Pulmonary artery endothelial cell (primary cell): ENCODE data around the gene HEPACAM. TPM values are rescaled to one million over a fixed set of nuclear protein-coding genes. Genes with fewer than 3 reads are reported as not detected.

ENCODE experiments used
- DNase-seq: peaks from one replicate; pipeline ENCODE4 v3.0.0-alpha.2; 2011; ENCODE audit warnings: low read depth, low spot score
- total RNA-seq: library from RNA; depleted of rRNA; stranded (reverse); fragments of >200 nt; gene quantifications from 2 replicates; pipeline ENCODE4 v1.2.3, GENCODE V29; 2014

HEPACAM gene
- total RNA-seq, 1 donor from 2014 or later: not detected

- DNase-seq: no peak
Measured at GRCh38 chr11:124943254-124943616, 7.4 kb upstream of the HEPACAM start.

DNA sequence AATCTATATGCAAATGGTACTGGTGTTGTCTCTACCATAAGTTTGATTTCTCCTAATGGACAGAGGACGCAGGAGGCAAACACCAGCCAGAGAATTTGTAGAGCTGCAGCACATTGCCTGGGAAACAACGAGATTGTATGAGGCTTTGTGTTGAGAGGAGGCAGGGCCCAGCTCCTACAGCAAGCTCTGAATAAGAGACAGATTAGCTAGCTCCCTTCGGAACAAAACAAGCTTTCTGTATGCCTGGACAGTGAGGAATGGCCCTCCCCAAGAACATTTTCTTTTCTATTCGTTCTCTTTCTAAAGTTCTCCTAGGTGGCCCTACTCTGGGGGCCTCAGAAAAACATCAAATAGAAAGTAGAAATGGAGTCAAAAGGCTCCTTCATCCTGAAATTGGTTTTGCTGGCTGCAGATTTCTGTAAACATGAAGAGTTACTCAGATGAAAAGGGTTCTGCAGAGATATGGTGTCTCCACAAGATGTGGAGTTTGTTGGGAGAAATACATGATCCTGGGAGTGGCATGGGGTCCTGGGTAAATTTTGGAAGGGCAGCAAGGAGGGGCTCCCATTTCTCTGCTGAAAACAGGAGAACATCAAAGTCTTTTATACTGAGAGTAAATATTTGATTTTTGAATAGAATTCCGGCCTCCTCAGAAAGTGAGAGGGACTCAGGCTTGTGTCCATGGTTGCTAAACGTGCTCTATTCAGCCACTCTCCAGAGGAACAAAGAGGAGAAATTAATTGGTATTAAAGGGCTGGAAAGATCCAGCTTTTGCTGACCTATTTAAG is 6.8 kb upstream of the HEPACAM start:
- DNase-seq: no peak

GRCh38 chr11:124941703-124942102 is 5.9 kb upstream of the HEPACAM start:
- DNase-seq: no peak

DNA sequence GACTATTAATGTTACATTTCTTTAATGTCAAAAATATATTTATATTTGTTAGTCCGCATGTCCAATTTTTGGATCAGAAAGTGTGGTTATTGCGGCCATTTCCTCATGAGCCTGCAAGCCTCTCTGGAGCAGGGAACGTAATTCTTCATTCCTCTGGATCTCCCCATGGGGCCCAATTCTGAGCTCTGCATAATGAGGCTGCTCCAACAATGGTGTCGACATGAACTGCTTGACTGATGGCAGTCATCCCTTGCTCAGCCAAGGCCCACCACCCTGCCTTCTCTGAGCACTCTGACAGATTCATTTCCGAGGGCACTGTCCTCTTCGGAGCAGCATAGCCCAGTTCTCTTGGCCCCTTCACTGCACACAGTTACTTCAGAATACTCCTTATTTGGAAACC is 3.1 kb upstream of the HEPACAM start:
- no peak for DNase-seq

DNA sequence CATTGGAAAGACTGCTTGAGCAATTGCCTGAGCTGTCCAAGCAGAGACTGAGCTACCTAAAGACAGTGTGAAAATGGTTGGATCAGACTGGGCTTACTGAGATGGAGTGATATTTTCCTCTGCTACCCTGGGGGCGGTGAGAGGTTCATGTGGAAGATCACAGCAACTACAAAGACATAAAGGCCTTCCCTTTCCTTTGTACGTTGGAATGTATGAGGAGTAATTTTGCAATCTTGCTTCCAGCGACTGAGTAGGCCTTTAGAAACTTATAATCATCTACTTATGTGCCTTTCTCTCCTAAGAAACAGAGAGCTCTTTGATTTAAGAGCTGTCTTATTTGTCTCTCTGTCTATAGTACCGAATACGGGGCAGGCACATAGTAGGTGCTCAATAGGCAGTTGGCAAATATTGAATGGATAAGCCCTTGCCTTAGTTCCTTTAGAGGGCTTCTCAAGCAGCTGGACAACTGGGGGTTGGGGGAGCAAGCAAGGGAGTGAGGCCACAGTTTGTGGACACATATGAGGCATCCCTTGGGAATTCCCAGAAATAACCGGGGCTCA is 2.4 kb upstream of the HEPACAM start:
- DNase-seq: no peak

GRCh38 chr11:124937336-124937935 is 1.6 kb upstream of the HEPACAM start:
- DNase-seq: no peak

- no peak for DNase-seq
Measured at GRCh38 chr11:124934862-124935547, 842 bp downstream of the HEPACAM start.

DNA sequence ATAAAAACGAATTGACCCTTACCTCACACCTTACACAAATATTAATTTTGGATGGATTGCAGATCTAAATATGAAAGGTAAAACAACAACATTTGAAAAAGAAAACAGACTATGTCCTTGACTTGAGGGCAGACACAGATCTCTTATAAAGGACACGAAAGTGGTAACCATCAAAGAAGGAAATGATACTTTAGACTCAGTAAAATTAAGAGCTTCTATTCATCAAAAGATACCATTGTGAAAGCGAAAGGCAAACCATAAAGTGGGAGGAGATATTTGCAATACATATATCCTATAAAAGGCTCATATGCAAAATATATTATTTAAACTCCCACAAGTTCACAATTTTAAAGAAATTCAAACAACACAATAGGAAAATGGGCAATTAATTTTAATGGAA is 5.0 kb downstream of the HEPACAM start:
- no peak for DNase-seq

DNA sequence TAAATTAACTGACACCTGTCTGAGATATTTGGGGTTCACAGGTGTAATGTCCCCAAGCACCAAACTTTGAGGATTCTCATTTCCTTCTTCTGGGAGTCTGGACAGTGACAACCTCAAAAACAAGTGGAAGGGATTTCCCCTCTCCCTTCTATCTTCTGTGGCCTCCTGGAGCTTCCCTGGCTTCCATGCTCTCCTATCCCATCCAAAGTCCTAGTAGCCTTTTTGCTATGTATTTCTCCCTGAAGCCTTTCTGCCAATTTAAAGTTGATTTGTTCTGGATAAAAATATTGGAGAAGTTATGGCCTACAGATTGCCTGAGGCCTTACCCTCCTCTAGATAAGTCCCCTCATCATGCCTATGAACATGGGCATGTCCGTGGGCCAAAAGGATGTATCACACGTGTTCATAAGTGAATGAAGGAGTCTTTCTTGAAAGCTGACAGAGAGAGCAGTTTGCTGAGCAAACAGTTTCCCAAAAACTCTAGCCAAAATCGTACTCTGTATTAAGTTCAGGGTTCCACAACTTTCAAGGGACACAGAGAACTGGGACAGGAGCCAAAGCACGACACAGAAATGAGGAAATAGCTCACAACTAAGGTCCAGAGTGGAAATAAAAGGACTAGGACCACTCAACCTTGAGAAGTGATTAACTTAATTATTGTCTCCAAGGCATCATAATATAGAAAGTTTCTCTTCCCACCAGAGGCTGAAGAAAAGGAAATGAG is 6.7 kb downstream of the HEPACAM start:
- no peak for DNase-seq

DNA sequence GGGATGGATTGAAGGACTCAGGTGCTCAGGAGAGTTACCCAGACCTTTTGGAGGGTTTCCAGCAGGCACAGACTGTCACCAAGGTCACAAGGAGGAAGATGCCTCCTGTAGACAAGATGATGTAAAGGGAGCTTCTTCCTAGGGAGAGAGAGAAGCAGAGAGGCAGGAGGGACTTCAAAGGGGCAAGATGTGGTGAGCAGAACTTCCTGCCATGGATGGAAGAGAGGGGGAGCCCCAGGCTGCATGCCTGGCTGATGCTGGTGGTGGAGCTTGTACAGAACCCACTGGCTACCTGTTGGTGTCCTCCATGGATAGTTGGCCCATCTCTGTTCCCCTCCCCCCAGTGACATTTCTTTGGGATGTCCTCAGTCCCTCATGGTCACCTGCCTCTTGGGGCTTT is 12.6 kb downstream of the HEPACAM start:
- no peak for DNase-seq

- DNase-seq: no peak
Measured at GRCh38 chr11:124922831-124923230, 13.0 kb downstream of the HEPACAM start.

DNA sequence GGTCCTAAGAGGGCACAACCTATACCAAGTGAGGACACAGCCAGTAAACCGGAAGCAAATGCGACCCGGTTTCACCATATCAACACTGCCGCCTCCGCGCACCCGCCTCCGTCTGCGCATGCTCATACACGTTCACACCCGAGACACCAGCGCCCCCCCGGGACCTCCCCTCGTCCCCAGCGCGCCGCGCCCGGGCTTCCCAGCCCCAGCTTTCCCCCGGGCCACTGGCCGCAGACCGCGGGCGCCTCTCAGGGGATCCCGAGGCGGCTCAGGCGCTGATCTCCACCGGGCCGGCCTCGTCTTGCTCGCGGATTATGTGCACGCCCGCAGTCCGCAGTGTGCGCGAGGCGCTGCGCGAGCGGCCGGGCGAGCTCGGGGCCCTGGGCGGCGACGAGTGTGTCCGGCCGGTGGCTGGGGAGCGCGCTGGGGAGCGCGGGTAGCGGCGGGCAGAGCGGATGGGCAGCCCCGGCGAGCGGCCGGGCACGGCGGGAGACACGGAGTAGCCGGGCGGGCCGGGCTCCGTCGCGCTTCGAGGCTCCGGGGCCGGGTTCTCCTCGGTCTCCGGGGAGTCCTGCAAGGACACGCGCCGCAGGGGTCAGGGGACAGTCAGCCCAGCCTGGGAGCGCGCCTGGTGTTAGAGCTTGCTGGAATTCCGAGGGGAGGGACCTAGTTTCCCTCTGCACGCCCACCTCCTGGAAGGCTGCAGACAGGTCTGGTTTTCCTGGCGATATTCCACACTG is 14.8 kb downstream of the HEPACAM start:
- DNase-seq: peak; percentile 32

GRCh38 chr11:124920356-124920755 is 15.5 kb downstream of the HEPACAM start:
- DNase-seq: no peak

DNA sequence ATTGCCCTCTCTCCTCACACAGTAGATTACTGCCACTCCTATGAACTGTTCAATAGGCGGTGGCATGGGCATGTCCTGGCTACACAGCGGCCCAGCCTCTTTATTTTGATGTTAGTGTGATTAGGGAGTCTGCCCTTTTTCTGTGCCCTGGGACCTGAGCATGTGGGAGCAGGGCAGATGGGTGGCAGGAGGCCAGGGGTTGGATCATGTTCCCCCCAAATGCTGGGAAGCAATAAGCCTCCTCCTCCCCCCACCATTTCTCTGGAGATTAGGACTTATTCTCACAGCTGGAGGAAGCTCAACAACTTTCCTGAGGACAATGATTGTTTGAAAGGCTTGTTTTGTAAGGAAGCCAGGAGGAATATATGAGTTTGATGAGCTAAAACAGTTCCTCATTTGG is 15.9 kb downstream of the HEPACAM start:
- no peak for DNase-seq

DNA sequence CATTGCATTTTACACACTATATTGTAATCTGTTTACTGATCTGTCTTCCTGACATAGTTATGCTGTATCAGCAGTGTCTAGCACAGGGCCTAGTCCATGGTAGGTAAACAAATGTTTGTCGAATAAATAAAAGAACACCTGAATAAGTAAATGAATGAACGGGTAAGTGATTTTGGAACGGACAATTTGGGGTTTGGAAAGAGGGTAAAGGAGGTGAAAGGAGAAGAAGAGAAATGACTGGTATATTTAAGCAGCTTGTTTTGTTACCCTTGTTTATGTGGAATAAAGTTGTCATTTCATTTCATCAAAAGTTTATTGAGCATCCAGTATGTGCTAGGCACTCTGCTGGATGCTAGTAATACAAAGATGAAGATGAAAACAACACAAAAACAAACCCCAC is 16.9 kb downstream of the HEPACAM start, which contains the start of gene HEPN1:
Gene HEPN1, plus strand, starts transcription at position 301 of the 400 bp plus-strand sequence.
- DNase-seq: no peak

DNA sequence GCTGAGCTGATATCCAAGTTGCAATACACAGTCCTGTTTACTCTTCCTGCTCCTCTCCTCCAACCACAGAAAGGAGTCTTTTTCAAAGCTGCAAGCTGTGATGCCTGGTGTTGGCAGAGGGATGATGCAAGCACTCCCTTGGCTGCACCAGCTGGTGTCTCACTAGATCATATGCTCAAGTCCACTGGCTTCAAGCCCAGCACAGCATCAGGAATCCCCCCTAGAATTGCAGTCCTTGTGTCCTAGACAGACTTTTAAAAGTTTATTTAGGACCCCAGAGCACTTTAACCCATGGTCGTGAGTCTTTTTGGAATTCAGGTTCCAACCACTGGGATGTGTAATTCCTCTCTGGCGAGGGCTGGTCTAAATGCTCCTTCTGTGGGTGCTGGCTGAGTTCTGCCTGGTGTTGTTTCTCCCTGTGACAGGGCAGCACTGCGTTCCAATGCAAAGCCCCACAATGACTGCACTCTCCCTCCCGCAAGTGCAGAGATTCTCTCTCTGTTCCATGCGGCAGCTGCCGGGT is 18.7 kb downstream of the HEPACAM start:
- DNase-seq: no peak

GRCh38 chr11:124916370-124916710 is 19.5 kb downstream of the HEPACAM start:
- DNase-seq: no peak

- no peak for DNase-seq
Measured at GRCh38 chr11:124915541-124916369, 20.1 kb downstream of the HEPACAM start.

DNA sequence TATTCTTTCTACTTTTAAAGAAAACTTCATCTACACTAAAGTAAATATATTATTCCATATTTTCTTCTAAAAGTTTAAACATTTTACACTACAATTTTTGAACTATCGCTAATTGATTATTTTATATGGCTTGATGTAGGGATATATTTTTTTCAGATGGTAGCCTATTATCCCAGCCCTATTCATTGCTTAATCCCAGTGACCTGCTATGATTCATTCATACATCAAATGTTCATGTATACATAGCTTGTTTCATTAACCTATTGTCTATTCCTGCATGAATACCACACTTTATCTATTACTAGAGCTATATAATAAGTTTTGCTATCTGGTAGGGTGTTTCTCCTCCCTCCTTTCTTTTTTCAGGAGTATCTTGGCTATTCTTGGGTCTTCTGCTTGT is 33.2 kb downstream of the HEPACAM start:
- no peak for DNase-seq

DNA sequence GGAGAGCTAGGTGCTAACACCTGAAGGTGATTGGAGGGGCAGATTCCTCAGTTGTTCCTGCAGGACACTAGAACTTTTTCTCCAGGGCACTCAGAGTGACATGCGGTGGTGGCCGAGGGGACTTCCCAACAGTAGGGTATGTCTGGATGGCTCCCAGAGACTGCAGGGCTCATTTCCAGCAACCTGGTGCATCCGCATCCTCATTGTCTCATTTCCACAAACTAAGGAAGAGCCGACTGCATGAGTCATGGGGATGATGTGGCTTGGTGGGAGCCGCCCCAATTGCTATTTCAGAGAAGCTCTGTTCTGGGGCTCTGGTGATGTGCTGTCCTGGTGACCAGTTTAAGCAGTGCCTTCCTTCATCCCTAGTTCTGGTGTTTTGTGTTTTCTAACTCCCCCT is 35.4 kb downstream of the HEPACAM start:
- DNase-seq: no peak
